ENCODE measurements around the gene RAB19. TPM values are rescaled to one million over a fixed set of nuclear protein-coding genes. Genes with fewer than 3 reads are reported as not detected.

RAB19 gene
- total and polyA plus RNA-seq, 9 of the 15 experiments (the other 6 are each of a cell fraction or from before 2014, with no cell fraction given), result not detected

- 0 out of 2 replicates have a peak, but pooled peaks have one; percentile 50 for TF ChIP-seq RERE (CRISPR knock-in tag; IDR thresholded peaks at IDR 0.05; ENCODE audit: borderline replicate concordance)
- TF ChIP-seq HMBOX1 (IDR thresholded peaks at IDR 0.05), result peak; percentile 91
- peak in 1 of 3 experiments; percentile 71; a peak in 2 of 6 replicates for TF ChIP-seq ZBTB11 (CRISPR knock-in tag; IDR thresholded peaks at IDR 0.05)
- TF ChIP-seq ZBTB7A (IDR thresholded peaks at IDR 0.05; ENCODE audit: borderline replicate concordance, control insufficient read depth, low read depth, low read length), result peak; percentile 98
- peak; percentile 32; the same call in 1 of the 2 replicates for TF ChIP-seq L3MBTL2 (IDR thresholded peaks at IDR 0.05)
- TF ChIP-seq ZNF165 (CRISPR knock-in tag; IDR thresholded peaks at IDR 0.05; ENCODE audit: borderline replicate concordance), result no peak
- TF ChIP-seq TAF1 (IDR thresholded peaks at IDR 0.05; ENCODE audit: control insufficient read depth, extremely low read depth, insufficient read depth, low read length, severe bottlenecking), result peak; percentile 82
- TF ChIP-seq ZNF609 (CRISPR knock-in tag; IDR thresholded peaks at IDR 0.05; ENCODE audit: borderline replicate concordance), result no peak
These were observed 5.8 kb upstream of the RAB19 start, which contains the start of gene SLC37A3 (continued) for GRCh38 chr7:140397784-140398750.
